ENCODE measurements around the gene SDF2L1.
A peak's percentile ranks its signal among the peaks of the same experiment; 100 is the strongest.
"Not testable (repeated sequence)": the region's sequence is repeated elsewhere in the genome, so short reads cannot be mapped to it uniquely, and the experiment has no call there.

SDF2L1 gene

DNA sequence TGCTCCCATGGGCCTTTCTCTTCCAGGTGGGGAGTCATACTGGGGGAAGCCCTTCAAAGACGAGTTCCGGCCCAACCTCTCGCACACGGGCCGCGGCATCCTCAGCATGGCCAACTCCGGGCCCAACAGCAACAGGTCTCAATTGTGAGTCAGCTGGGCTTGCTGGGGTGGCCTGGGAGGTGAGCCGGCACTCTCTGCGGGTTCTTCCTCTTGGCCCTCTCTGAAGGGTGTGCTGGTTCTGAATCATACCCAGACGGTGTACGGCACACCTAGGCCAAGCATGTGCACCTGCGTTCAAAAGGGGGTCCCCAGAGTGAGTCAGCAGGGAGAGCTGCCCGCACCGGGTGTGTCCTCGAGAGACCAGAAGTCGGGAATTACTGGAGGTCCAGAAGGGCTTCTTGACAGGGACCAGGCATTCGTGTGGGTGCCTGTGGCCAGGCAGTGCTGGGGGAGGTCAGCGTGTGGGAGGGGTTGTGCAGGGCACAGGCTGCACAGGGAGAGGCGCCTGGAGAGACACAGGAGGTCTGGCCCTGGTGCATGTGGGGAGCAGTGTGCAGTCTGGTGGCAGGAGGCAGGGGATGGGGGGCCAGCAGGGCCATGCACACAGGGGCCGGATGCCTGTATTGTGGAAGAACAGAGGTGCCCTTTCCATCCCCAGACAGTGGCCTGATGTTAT is 46.7 kb downstream of the SDF2L1 start:
- no peak for DNase-seq

- DNase-seq, result peak; percentile 21
Measured at GRCh38 chr22:21690401-21690801, 48.3 kb downstream of the SDF2L1 start.

DNA sequence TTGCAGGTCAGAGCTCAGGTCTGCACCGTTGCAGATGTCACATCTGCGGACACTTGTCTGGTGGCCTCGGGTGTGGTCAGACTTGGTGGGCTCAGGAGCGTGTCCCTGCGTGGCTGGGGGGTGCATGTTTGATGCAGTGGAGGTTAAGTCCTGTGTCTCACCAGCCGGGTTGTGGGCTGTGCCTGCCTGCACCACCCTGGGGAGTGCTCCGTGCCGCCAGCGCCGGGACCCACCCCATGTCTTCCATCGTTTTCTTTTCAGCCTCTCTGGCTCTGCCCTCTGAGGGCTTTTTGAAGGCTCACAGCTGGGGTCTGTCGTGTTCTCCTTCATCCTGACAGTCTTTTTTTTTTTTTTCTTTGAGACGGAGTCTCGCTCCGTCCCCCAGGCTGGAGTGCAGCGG is 49.7 kb downstream of the SDF2L1 start:
- DNase-seq, result no peak

DNA sequence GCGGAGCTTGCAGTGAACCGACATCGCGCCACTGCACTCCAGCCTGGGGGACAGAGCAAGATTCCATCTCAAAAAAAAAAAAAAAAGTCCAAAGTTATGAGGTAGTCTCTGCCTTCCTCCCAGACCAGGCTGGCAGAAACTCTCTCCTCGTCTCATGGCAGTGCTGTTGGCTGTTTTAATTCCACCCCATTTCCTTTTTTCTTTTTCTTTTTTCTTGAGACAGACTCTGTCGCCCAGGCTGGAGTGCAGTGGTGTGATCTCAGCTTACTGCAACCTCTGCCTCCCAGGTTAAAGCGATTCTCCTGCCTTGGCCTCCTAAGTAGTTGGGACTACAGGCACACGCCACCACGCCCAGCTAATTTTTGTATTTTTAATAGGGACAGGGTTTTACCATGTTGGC is 50.8 kb downstream of the SDF2L1 start:
- DNase-seq, result not testable (repeated sequence)

- DNase-seq, result no peak
Measured at GRCh38 chr22:21693333-21693998, 51.4 kb downstream of the SDF2L1 start.

All from NCI-H69 (cell line).